ENCODE data around the gene CREB3L2. TPM values are rescaled to one million over a fixed set of nuclear protein-coding genes. Genes with fewer than 3 reads are reported as not detected.
A peak's percentile ranks its signal among the peaks of the same experiment; 100 is the strongest.

The CREB3L2 gene
- total and polyA plus RNA-seq, 2 of the 4 experiments (the other 2 are of a cell fraction) = 42.3 to 57.9 TPM

DNA sequence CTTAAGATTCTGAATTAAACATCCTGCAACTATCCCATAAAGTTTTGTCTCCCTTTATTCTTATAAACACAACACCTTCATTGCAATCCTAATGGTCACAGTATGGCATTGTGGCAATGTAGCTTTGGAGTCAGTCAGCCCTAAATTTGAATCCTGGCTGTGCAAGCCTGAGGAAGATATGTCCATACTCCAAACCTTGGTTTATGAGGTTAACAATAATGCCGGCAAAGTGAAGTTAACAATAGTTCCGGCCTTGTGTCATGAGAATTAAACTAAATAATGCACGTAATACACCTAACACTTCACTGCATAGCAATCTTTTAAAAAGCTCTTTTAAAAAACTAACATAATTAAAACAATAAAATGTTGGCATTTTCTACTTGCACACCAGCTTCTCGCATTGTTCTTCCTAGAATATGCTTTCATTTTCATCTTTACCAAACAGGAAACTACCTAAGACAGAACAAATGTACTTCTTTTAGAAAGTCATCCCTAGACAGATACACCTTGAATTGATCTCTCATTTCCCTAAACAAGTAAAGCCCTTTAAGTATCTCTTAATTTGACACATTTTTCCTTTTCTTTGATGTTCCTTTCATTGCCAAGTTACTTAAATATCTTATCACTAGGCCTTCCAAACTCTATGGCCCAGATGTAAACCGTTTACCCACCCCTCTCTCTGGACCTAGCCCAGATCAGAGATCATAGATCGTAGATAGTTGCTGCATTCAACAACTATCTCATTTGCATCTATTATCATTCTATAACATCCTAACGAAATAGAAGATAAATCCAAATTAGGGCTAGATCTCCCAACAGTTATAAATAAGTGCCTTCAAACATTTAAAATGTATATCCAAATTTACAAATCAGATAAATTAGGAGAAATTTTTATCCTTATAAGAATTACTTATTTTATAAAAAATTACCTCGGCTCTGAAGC, 66.7 kb downstream of the CREB3L2 start:
- H2AK5ac ChIP-seq (ENCODE audit: low read depth, low read length) = 0 out of 2 replicates have a peak overlapping the region, but pooled peaks have one; percentile 8
- H2AK9ac ChIP-seq (replicated peaks; ENCODE audit: low read depth, low read length, poor library complexity) = no peak overlapping the region
- dilution Hi-C loops (cut with HindIII; ENCODE audit: low sequenced_read_pairs, unreplicated experiment) (no loop called here), in situ Hi-C loops (cut with MboI; ENCODE audit: low sequenced_read_pairs) (no loop called here), intact Hi-C loops (cut with micrococcal nuclease) (no loop called here)
- H2BK120ac ChIP-seq (ENCODE audit: low read depth, low read length) = no peak overlapping the region
- peaks cover 29 to 78% of the 10 kb centered on the region in 2 experiments for H3K79me1 ChIP-seq (ENCODE audit: low read depth in 1 of 2, low read length in 2 of 2)
- H3K14ac ChIP-seq (replicated peaks; ENCODE audit: low read depth, low read length) = 0 out of 2 replicates have a peak overlapping the region, but pooled peaks have one; percentile 46
- no peaks in the 10 kb centered on the region for H3K9me3 ChIP-seq (ENCODE audit: control insufficient read depth, insufficient read depth, low read length)
- H4K5ac ChIP-seq (ENCODE audit: low read depth, low read length) = no peak overlapping the region
- no peak overlapping the region for H2BK20ac ChIP-seq (ENCODE audit: low read depth, low read length)
- ChIA-PET CTCF (no interaction called here), POLR2A (ENCODE audit: unreplicated experiment) (no interaction called here)
- BruUV-seq (replicated peaks) = no TSS peak
- H3K23ac ChIP-seq (ENCODE audit: low read depth, low read length) = 0 out of 2 replicates have a peak overlapping the region, but pooled peaks have one; percentile 31
- peak overlapping the region; percentile 81 for H2BK5ac ChIP-seq (ENCODE audit: low read depth, low read length, poor library complexity, severe bottlenecking)
- DNase-seq (no peak), ATAC-seq (ENCODE audit: low read depth) (no peak)
- no peak overlapping the region for H3K4ac ChIP-seq (ENCODE audit: low read depth, low read length)
- H3K4me3 ChIP-seq (ENCODE audit: insufficient read depth, low read depth, low read length) = no peak overlapping the region
- H2AFZ ChIP-seq (replicated peaks; ENCODE audit: low read length, poor library complexity) = no peak overlapping the region
- TF ChIP-seq MAFK (IDR thresholded peaks at IDR 0.05; ENCODE audit: low read depth, low read length) (no peak), BHLHE40 (IDR thresholded peaks at IDR 0.05; ENCODE audit: low read depth, low read length) (no peak), MAZ (IDR thresholded peaks at IDR 0.05; ENCODE audit: borderline replicate concordance, low read depth, low read length) (no peak), RAD21 (IDR thresholded peaks at IDR 0.05; ENCODE audit: low read length) (no peak), SMC3 (IDR thresholded peaks at IDR 0.05; ENCODE audit: low read depth, low read length) (no peak), CHD1 (IDR thresholded peaks at IDR 0.05; ENCODE audit: low read depth, low read length) (no peak), MXI1 (IDR thresholded peaks at IDR 0.05; ENCODE audit: borderline replicate concordance, low read depth, low read length) (no peak), FOS (IDR thresholded peaks at IDR 0.05; ENCODE audit: low read depth, low read length) (no peak), CEBPB (IDR thresholded peaks at IDR 0.05; ENCODE audit: low read depth, low read length) (no peak), RFX5 (IDR thresholded peaks at IDR 0.05; ENCODE audit: low read depth, low read length) (no peak), NFE2L2 (IDR thresholded peaks at IDR 0.05; ENCODE audit: low read depth, low read length) (no peak), POLR2A (IDR thresholded peaks at IDR 0.05; ENCODE audit: low read depth, low read length) (no peak)
- TF ChIP-seq, protein P1, sequence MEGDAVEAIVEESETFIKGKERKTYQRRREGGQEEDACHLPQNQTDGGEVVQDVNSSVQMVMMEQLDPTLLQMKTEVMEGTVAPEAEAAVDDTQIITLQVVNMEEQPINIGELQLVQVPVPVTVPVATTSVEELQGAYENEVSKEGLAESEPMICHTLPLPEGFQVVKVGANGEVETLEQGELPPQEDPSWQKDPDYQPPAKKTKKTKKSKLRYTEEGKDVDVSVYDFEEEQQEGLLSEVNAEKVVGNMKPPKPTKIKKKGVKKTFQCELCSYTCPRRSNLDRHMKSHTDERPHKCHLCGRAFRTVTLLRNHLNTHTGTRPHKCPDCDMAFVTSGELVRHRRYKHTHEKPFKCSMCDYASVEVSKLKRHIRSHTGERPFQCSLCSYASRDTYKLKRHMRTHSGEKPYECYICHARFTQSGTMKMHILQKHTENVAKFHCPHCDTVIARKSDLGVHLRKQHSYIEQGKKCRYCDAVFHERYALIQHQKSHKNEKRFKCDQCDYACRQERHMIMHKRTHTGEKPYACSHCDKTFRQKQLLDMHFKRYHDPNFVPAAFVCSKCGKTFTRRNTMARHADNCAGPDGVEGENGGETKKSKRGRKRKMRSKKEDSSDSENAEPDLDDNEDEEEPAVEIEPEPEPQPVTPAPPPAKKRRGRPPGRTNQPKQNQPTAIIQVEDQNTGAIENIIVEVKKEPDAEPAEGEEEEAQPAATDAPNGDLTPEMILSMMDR (conservative IDR thresholded peaks at IDR 0.05; ENCODE audit: low read depth, low read length) = no peak
- TF ChIP-seq, protein P2, sequence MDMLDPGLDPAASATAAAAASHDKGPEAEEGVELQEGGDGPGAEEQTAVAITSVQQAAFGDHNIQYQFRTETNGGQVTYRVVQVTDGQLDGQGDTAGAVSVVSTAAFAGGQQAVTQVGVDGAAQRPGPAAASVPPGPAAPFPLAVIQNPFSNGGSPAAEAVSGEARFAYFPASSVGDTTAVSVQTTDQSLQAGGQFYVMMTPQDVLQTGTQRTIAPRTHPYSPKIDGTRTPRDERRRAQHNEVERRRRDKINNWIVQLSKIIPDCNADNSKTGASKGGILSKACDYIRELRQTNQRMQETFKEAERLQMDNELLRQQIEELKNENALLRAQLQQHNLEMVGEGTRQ (IDR thresholded peaks at IDR 0.05; ENCODE audit: low read depth, low read length) = no peak
- H3K27me3 ChIP-seq (ENCODE audit: control insufficient read depth, insufficient read depth, low read length) = no peaks in the 10 kb centered on the region
- no peak overlapping the region for H3K56ac ChIP-seq (ENCODE audit: extremely low read depth, insufficient read depth, low read length)
- H3K9me1 ChIP-seq (ENCODE audit: insufficient read depth, low read length) = peaks cover 43% of the 10 kb centered on the region
- no peak overlapping the region for H3K9ac ChIP-seq (ENCODE audit: low read depth, low read length)
- H4K20me1 ChIP-seq (ENCODE audit: insufficient read depth, low read length) = peaks cover 64% of the 10 kb centered on the region
- no peak overlapping the region for H3K27ac ChIP-seq (ENCODE audit: insufficient read depth, low read length)
- peaks cover 39% of the 10 kb centered on the region for H3K4me1 ChIP-seq (ENCODE audit: control insufficient read depth, insufficient read depth, low read length)
- no peak overlapping the region for H3K18ac ChIP-seq (ENCODE audit: low read depth, low read length)
- H4K8ac ChIP-seq (ENCODE audit: low read depth in 2 of 2, low read length in 2 of 2) = peak overlapping the region in 1 of 2 experiments; percentile 61; a peak in 2 of 4 replicates
- H4K91ac ChIP-seq (ENCODE audit: insufficient read depth, low read depth, low read length) = peak overlapping the region; percentile 29; the same call in 1 of the 2 replicates
- H3K4me2 ChIP-seq (ENCODE audit: low read depth, low read length) = no peak overlapping the region; the same call in 1 of the 2 replicates
- no peaks in the 10 kb centered on the region; the same call in 1 of the 2 replicates for H3K36me3 ChIP-seq (ENCODE audit: control insufficient read depth, insufficient read depth, low read length)
- H2BK15ac ChIP-seq (ENCODE audit: low read depth, low read length) = no peak overlapping the region
- WGBS, 2 experiments (ENCODE audit: extremely low coverage in 2 of 2, insufficient read length in 1 of 2) = 33% methylated on average over 1 of the region's 8 CpGs; no CpG with 5 or more reads in 1 of the 2 experiments
